SK-MEL-5 (cell line): ENCODE results near the gene MGLL. TPM values are rescaled to one million over a fixed set of nuclear protein-coding genes. Genes with fewer than 3 reads are reported as not detected.

ENCODE experiments used
- DNase-seq: peaks from one replicate; pipeline ENCODE4 v3.0.0-alpha.2; 2016; ENCODE audit warnings: low read depth, low spot score
- in situ Hi-C: cut with HindIII; loops from 2 replicates; pipeline ENCODE4 v1.10.0; 2016; ENCODE audit warnings: low sequenced_read_pairs, high pct_unique_total_duplicates, low pct_unique_long_range_greater_than_20kb
- total RNA-seq: library from RNA; depleted of rRNA; stranded (reverse); fragments of >200 nt; shearing (Covaris generic); gene quantifications from 2 replicates; pipeline ENCODE4 v1.2.3, GENCODE V29; 2014

Gene MGLL
- total RNA-seq, 1 experiment from 2014 or later: 3.2 TPM

GRCh38 chr3:127772273-127772672 lies 50.0 kb downstream of the MGLL start:
- in situ Hi-C loops: no loop called here

GRCh38 chr3:127771746-127772145 lies 50.6 kb downstream of the MGLL start:
- no peak for DNase-seq
- in situ Hi-C loops: no loop called here

More at GRCh38 chr3:127772273-127772672, 50.0 kb downstream of the MGLL start:
- DNase-seq: no peak

GRCh38 chr3:127770671-127771355 lies 51.5 kb downstream of the MGLL start:
- in situ Hi-C loops: no loop called here
- no peak for DNase-seq

- no peak for DNase-seq
- in situ Hi-C loops: no loop called here
These were observed 52.8 kb downstream of the MGLL start for GRCh38 chr3:127769284-127770081.

- no peak for DNase-seq
- in situ Hi-C loops: no loop called here
These were observed 53.8 kb downstream of the MGLL start for GRCh38 chr3:127768346-127769008.

GRCh38 chr3:127767126-127767525 lies 55.2 kb downstream of the MGLL start:
- in situ Hi-C loops: no loop called here
- DNase-seq: no peak

- in situ Hi-C loops: no loop called here
These were observed 56.6 kb downstream of the MGLL start for GRCh38 chr3:127765735-127766134.

GRCh38 chr3:127764841-127765362 lies 57.4 kb downstream of the MGLL start:
- in situ Hi-C loops: no loop called here
- DNase-seq: no peak

More at GRCh38 chr3:127765735-127766134, 56.6 kb downstream of the MGLL start:
- DNase-seq: no peak

GRCh38 chr3:127764301-127764700 lies 58.0 kb downstream of the MGLL start:
- in situ Hi-C loops: no loop called here
- DNase-seq: no peak

GRCh38 chr3:127763816-127764215 lies 58.5 kb downstream of the MGLL start:
- DNase-seq: no peak
- in situ Hi-C loops: no loop called here

- in situ Hi-C loops: no loop called here
- no peak for DNase-seq
These were observed 59.0 kb downstream of the MGLL start for GRCh38 chr3:127763337-127763736.

- DNase-seq: no peak
- in situ Hi-C loops: no loop called here
These were observed 59.6 kb downstream of the MGLL start for GRCh38 chr3:127762787-127763105.

GRCh38 chr3:127762077-127762786 lies 60.1 kb downstream of the MGLL start:
- DNase-seq: peak; percentile 22
- in situ Hi-C loops: no loop called here

- in situ Hi-C loops: no loop called here
- no peak for DNase-seq
These were observed 60.9 kb downstream of the MGLL start for GRCh38 chr3:127761441-127761801.

- DNase-seq: no peak
- in situ Hi-C loops: no loop called here
These were observed 61.4 kb downstream of the MGLL start for GRCh38 chr3:127760791-127761440.

- DNase-seq: no peak
- in situ Hi-C loops: no loop called here
These were observed 62.0 kb downstream of the MGLL start for GRCh38 chr3:127760361-127760760.

- in situ Hi-C loops: no loop called here
- DNase-seq: no peak
These were observed 62.5 kb downstream of the MGLL start for GRCh38 chr3:127759826-127760225.
